ENCODE results near the gene RTN4R.
"Not testable (repeated sequence)": the region's sequence is repeated elsewhere in the genome, so short reads cannot be mapped to it uniquely, and the experiment has no call there.

RTN4R gene

DNA sequence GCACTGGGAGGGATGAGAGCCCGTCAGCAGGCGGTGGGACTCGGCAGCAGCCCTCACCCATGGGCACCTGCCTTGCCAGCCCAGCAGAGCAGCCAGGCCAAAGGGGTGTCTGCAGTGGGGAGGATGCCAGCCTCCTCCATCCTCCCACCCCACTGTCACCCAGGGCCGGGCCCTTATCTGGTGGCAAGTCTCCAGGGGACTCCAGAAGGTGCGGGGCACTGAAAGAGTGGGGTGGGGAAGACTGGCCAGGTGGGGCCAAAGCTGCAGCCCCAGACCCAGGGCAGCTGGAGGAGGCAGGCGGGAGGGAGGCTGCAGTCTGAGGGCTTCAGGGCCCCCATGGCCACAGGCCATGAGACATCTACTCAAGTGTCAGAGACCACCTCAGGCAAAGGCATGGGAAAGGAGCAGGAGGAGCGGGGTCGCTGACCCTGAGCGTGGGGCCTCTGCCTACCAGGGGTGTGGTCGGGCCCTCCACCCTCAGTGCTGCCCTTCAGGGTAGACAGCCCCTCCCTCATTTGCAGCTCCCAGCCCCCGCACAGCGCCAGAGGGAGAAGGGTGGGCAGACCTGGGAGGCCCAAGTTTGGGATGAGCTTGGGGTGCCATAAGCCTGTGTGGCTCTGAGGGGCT, 48.2 kb upstream of the RTN4R start:
- Histone ChIP-seq H3K9me3 (ENCODE audit: insufficient read depth, low read depth, low read length) (no peaks in the 10 kb centered on the region), H3F3A (ENCODE audit: low read depth) (no peaks in the 10 kb centered on the region), H3K4me3 (ENCODE audit: low read length, poor library complexity, severe bottlenecking) (peak overlapping the region; percentile 62), H3K79me2 (ENCODE audit: insufficient read depth, low read length) (peaks cover 32% of the 10 kb centered on the region), H3K9ac (ENCODE audit: low read depth, low read length, poor library complexity, severe bottlenecking) (peak overlapping the region; percentile 69), H3K36me3 (ENCODE audit: insufficient read depth, low read length) (no peaks in the 10 kb centered on the region), H3K4me1 (ENCODE audit: insufficient read depth, low read length, poor library complexity, severe bottlenecking) (peaks cover 19% of the 10 kb centered on the region), H3K4me2 (ENCODE audit: low read depth, low read length, poor library complexity, severe bottlenecking) (peak overlapping the region; percentile 79), H3K27me3 (ENCODE audit: insufficient read depth, low read length, poor library complexity, severe bottlenecking) (no peaks in the 10 kb centered on the region), H4K20me1 (ENCODE audit: insufficient read depth, low read length, poor library complexity, severe bottlenecking) (peaks cover 2% of the 10 kb centered on the region), H3K9me2 (replicated peaks; ENCODE audit: low read depth, low read length) (no peaks in the 10 kb centered on the region), H2AFZ (ENCODE audit: low read length) (no peak overlapping the region)
- TF ChIP-seq, protein P1, sequence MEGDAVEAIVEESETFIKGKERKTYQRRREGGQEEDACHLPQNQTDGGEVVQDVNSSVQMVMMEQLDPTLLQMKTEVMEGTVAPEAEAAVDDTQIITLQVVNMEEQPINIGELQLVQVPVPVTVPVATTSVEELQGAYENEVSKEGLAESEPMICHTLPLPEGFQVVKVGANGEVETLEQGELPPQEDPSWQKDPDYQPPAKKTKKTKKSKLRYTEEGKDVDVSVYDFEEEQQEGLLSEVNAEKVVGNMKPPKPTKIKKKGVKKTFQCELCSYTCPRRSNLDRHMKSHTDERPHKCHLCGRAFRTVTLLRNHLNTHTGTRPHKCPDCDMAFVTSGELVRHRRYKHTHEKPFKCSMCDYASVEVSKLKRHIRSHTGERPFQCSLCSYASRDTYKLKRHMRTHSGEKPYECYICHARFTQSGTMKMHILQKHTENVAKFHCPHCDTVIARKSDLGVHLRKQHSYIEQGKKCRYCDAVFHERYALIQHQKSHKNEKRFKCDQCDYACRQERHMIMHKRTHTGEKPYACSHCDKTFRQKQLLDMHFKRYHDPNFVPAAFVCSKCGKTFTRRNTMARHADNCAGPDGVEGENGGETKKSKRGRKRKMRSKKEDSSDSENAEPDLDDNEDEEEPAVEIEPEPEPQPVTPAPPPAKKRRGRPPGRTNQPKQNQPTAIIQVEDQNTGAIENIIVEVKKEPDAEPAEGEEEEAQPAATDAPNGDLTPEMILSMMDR (conservative IDR thresholded peaks at IDR 0.05; ENCODE audit: low read length): no peak
- TF ChIP-seq EZH2phosphoT487 (IDR thresholded peaks at IDR 0.05; ENCODE audit: borderline replicate concordance): no peak

DNA sequence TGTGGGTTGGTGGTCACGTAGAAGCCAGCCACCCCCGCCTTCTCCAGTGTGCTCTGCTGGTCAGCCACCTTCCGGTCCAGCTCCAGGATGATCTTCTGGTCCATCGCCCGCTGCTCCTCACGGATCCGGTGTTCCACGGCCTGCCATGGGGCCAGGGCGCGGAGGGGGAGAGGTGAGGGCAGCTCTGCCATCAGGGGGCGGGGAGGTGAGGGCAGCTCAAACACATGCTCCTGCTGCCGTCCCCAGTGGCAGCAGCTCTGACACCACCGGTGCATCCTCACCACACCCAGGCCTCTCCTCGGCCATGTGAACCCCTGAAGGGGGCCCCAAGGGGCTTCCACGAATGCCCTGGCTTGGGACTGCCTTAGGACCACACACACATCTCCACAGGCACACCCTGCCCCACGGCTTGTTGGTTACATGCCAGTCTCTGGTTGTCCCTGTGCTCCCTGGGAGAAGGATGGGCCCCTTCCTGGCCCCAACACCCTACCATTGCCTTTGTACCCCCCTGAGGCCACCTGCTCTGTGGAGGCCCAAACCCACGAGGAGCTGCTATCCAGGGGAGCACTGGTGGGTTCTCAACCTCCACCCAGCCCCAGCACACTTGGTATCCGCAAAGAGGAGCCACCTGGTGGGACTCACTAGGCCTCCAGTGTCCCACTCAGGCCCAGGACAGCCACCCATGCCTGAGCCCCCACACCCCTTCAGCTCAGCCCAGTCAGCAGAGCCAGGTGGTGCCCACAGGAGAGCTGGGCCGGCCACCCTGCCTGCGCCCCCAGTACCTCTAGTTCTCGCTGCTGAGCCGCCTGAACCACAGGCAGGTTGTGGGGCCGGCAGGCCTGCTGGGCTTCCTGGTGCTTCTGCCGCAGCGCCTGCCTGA, 47.5 kb upstream of the RTN4R start:
- TF ChIP-seq, protein P1 (conservative IDR thresholded peaks at IDR 0.05; ENCODE audit: low read length): no peak
- no peak for TF ChIP-seq EZH2phosphoT487 (IDR thresholded peaks at IDR 0.05; ENCODE audit: borderline replicate concordance)
- Histone ChIP-seq H3K4me1 (ENCODE audit: insufficient read depth, low read length, poor library complexity, severe bottlenecking) (peaks cover 19% of the 10 kb centered on the region), H3K27me3 (ENCODE audit: insufficient read depth, low read length, poor library complexity, severe bottlenecking) (no peaks in the 10 kb centered on the region), H3K9ac (ENCODE audit: low read depth, low read length, poor library complexity, severe bottlenecking) (no peak overlapping the region), H3K36me3 (ENCODE audit: insufficient read depth, low read length) (no peaks in the 10 kb centered on the region), H3K9me2 (replicated peaks; ENCODE audit: low read depth, low read length) (no peaks in the 10 kb centered on the region), H3F3A (ENCODE audit: low read depth) (no peaks in the 10 kb centered on the region), H3K79me2 (ENCODE audit: insufficient read depth, low read length) (peaks cover 28% of the 10 kb centered on the region), H3K4me2 (ENCODE audit: low read depth, low read length, poor library complexity, severe bottlenecking) (peak overlapping the region; percentile 31), H3K9me3 (ENCODE audit: insufficient read depth, low read depth, low read length) (no peaks in the 10 kb centered on the region), H3K4me3 (ENCODE audit: low read length, poor library complexity, severe bottlenecking) (no peak overlapping the region), H2AFZ (ENCODE audit: low read length) (no peak overlapping the region), H4K20me1 (ENCODE audit: insufficient read depth, low read length, poor library complexity, severe bottlenecking) (peaks cover 2% of the 10 kb centered on the region)

DNA sequence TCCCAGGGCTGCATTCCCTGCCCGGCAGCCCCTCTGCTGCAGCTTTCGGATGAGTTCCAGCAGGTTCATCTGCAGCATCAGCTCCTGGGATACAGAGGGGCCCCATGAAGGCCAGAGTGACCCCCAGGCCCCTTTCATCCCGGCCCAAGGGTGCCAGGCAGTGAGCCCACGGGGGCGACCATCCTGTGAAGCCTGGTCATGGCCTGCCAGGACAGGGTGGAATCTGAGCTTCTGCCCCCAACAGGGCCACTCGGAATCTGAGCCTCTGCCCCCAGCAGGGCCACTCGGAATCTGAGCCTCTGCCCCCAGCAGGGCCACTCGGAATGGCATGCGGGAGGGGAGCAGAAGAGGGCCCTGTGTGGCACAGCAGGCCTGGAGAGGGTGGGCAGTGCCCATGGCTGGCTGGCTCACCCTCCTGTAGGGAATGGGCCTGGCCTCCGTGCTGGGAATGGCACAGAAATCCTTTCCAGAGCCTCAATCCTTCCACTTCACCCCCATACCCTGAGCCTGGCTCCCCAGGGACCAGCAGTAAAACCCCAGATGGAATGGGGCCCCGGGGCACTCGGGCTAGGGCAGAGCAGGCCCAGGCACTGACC, 46.7 kb upstream of the RTN4R start:
- not testable (repeated sequence) for H3F3A ChIP-seq (ENCODE audit: low read depth); H3K9ac ChIP-seq (ENCODE audit: low read depth, low read length, poor library complexity, severe bottlenecking); H3K9me2 ChIP-seq (replicated peaks; ENCODE audit: low read depth, low read length); H3K9me3 ChIP-seq (ENCODE audit: insufficient read depth, low read depth, low read length); H3K36me3 ChIP-seq (ENCODE audit: insufficient read depth, low read length); H2AFZ ChIP-seq (ENCODE audit: low read length); H3K27me3 ChIP-seq (ENCODE audit: insufficient read depth, low read length, poor library complexity, severe bottlenecking); H3K4me2 ChIP-seq (ENCODE audit: low read depth, low read length, poor library complexity, severe bottlenecking); H4K20me1 ChIP-seq (ENCODE audit: insufficient read depth, low read length, poor library complexity, severe bottlenecking); H3K4me3 ChIP-seq (ENCODE audit: low read length, poor library complexity, severe bottlenecking)
- peaks cover 19% of the 10 kb centered on the region for H3K4me1 ChIP-seq (ENCODE audit: insufficient read depth, low read length, poor library complexity, severe bottlenecking)
- H3K79me2 ChIP-seq (ENCODE audit: insufficient read depth, low read length): peaks cover 22% of the 10 kb centered on the region

DNA sequence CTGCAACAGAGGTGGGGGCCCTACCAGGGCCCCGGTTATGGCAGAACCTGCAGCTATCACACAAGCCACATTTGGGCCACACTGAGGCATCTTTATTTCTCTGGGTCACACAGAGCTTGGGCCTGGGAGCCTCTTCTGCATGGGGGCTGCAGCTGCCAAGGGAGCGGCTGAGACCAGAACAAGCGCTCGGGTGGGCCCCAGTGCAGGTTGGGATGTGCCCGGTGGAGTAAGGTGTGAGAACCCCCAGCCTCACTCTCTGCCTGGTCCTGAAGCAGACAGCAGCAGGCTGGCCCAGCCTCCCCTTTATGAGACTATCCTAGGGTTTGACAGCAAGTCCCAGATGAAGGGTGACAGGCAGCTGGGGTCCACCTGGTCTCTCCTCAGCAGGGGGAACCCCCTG, 46.1 kb upstream of the RTN4R start:
- H3K9me2 ChIP-seq (replicated peaks; ENCODE audit: low read depth, low read length); H3K36me3 ChIP-seq (ENCODE audit: insufficient read depth, low read length); H2AFZ ChIP-seq (ENCODE audit: low read length); H3K4me3 ChIP-seq (ENCODE audit: low read length, poor library complexity, severe bottlenecking); H3K27me3 ChIP-seq (ENCODE audit: insufficient read depth, low read length, poor library complexity, severe bottlenecking); H3K4me2 ChIP-seq (ENCODE audit: low read depth, low read length, poor library complexity, severe bottlenecking); H3F3A ChIP-seq (ENCODE audit: low read depth); H4K20me1 ChIP-seq (ENCODE audit: insufficient read depth, low read length, poor library complexity, severe bottlenecking); H3K9me3 ChIP-seq (ENCODE audit: insufficient read depth, low read depth, low read length); H3K9ac ChIP-seq (ENCODE audit: low read depth, low read length, poor library complexity, severe bottlenecking): not testable (repeated sequence)
- Histone ChIP-seq H3K4me1 (ENCODE audit: insufficient read depth, low read length, poor library complexity, severe bottlenecking) (peaks cover 19% of the 10 kb centered on the region), H3K79me2 (ENCODE audit: insufficient read depth, low read length) (peaks cover 18% of the 10 kb centered on the region)

DNA sequence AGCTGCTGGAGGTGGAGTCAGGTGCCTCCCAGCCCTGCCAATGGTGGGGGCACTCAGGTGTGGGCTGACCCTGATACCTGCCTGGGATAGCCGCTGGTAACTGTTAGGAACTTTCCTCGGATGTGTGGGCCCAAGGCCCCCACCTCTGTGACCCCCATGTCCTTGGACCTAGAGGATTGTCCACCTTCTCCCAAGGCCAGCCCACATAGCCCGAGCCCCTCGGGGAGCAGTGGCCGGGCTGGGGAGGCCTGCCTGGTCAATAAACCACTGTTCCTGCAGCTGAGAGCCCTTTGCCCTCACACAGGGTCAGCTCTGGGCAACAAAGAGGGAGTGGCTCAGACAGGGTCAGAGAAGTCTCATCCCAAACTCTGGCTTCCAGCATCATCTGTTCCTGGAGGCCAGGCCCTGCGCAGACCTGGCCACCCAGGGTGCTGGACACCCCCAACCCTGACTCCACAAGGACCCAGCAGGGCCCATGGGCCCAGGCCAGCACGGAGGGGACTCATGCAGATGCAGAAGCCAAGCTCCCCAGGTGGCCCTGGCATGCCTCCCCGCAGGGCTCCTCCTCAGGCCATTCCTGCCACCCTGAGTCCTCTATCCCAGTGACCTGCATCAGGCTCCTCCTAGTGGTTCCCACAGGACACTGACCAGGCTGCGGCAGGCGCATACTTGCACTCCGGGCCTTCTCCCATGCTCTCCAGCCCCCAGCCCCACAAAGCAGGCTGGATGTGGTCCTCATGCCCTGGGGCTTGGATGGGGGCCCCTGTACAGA, 45.4 kb upstream of the RTN4R start:
- not testable (repeated sequence) for H4K20me1 ChIP-seq (ENCODE audit: insufficient read depth, low read length, poor library complexity, severe bottlenecking); H3K4me2 ChIP-seq (ENCODE audit: low read depth, low read length, poor library complexity, severe bottlenecking); H3K9ac ChIP-seq (ENCODE audit: low read depth, low read length, poor library complexity, severe bottlenecking); H3K36me3 ChIP-seq (ENCODE audit: insufficient read depth, low read length); H2AFZ ChIP-seq (ENCODE audit: low read length); H3K9me3 ChIP-seq (ENCODE audit: insufficient read depth, low read depth, low read length); H3K4me3 ChIP-seq (ENCODE audit: low read length, poor library complexity, severe bottlenecking); H3K27me3 ChIP-seq (ENCODE audit: insufficient read depth, low read length, poor library complexity, severe bottlenecking); H3K9me2 ChIP-seq (replicated peaks; ENCODE audit: low read depth, low read length); H3F3A ChIP-seq (ENCODE audit: low read depth)
- Histone ChIP-seq H3K4me1 (ENCODE audit: insufficient read depth, low read length, poor library complexity, severe bottlenecking) (peaks cover 13% of the 10 kb centered on the region), H3K79me2 (ENCODE audit: insufficient read depth, low read length) (peaks cover 12% of the 10 kb centered on the region)

All from Loucy (cell line).